ENCODE results near the gene LAMB2. TPM values are rescaled to one million over a fixed set of nuclear protein-coding genes. Genes with fewer than 3 reads are reported as not detected.

The LAMB2 gene
- total RNA-seq, 2 donors from 2014 or later = 0.79 TPM; not detected in 1

DNA sequence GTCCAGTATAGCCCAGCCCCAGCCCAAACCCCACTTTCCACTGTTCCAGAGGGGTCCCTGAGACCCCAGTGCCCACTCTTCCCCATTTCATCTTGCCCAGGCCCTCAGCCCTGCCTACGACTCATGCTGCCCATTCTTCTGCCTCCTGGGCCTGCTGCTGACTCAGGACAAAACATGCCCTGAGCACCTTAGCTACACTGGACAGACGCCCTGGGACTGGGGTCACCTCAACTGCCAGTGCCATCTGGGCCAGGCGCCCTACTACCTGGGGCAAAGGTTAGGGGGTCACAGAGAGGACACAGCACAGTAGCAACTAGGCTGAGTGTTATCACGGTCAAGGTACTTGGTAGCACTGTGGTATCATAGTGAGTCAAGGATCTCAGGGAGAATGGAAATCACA is 2.6 kb upstream of the LAMB2 start:
- Mint-ChIP-seq H3K36me3 (ENCODE audit: low read depth) (no peaks in the 10 kb centered on the region), H3K4me1 (no peaks in the 10 kb centered on the region), H3K4me3 (no peak overlapping the region), H3K9me3 (no peaks in the 10 kb centered on the region), H3K27me3 (peaks cover 15% of the 10 kb centered on the region), H3K27ac (no peak overlapping the region)
- no peak for ATAC-seq (replicated peaks)

GRCh38 chr3:49134471-49135265 is 1.8 kb upstream of the LAMB2 start:
- H3K4me3 Mint-ChIP-seq = no peak overlapping the region
- H3K9me3 Mint-ChIP-seq = no peaks in the 10 kb centered on the region
- H3K27me3 Mint-ChIP-seq = peaks cover 15% of the 10 kb centered on the region
- no peak for ATAC-seq (replicated peaks)
- no peaks in the 10 kb centered on the region for H3K36me3 Mint-ChIP-seq (ENCODE audit: low read depth)
- no peak overlapping the region for H3K27ac Mint-ChIP-seq
- H3K4me1 Mint-ChIP-seq = no peaks in the 10 kb centered on the region

DNA sequence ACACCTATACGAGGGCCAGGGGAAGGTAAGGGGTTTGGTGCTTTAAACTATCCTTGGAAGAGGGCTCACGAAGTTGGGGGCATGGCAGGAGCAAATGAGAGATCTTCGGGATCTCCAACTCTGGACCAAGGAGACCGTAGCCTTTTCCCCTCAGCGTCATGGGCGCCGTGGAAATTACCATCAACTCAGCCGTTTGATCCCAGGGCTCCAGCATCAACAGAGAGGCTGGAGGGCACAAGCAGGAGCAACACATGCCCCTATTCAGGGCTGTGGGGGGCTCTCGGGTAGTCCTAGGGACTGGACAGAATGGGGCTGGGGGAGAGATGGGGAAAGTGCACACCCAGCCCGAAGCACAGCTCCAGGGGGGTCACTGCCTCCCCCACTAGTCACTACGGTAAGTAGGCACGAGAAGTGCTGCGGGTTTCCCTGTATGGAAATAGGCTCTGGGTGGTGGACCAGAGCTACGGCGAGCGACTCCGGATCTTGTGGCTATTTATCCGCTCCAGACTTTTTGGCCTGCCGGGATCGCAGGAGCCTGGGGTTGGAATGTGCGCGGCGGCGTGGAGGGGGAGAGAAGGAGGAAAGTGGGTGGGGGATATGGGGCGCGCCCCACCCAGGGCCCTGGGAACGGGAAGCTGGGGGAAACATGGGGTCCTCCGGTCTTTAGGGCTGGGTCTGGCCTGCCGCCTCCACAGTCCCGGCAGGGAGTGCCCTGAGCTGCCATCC is 539 bp upstream of the LAMB2 start:
- ATAC-seq (replicated peaks) = no peak

DNA sequence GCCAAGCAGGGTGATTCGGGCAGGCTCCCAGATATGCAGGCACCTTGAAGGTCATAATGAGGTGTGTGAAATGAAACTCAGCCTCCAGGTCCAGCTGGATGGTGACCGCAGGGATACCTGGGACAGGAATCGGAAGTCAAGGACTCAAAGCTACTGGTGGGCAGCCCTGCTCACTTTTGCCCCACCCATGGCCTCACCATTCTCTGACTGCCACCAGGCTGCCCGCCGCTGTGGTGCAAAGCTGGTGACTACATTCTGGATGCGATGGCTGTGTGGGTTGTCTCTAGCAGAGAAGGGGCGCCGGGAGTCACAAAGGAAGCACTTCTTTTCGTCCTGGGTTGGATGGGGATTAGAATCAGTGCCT is 795 bp downstream of the LAMB2 start:
- Mint-ChIP-seq H3K4me3 (no peak overlapping the region), H3K27me3 (peaks cover 11% of the 10 kb centered on the region), H3K4me1 (no peaks in the 10 kb centered on the region)

More for the DNA sequence above, 539 bp upstream of the LAMB2 start:
- Mint-ChIP-seq H3K27me3 (peaks cover 15% of the 10 kb centered on the region), H3K36me3 (ENCODE audit: low read depth) (no peaks in the 10 kb centered on the region), H3K9me3 (no peaks in the 10 kb centered on the region), H3K4me3 (no peak overlapping the region), H3K27ac (no peak overlapping the region), H3K4me1 (no peaks in the 10 kb centered on the region)

GRCh38 chr3:49131576-49131975 is 1.3 kb downstream of the LAMB2 start:
- Mint-ChIP-seq H3K36me3 (ENCODE audit: low read depth) (no peaks in the 10 kb centered on the region), H3K4me1 (no peaks in the 10 kb centered on the region), H3K9me3 (no peaks in the 10 kb centered on the region), H3K27ac (no peak overlapping the region), H3K4me3 (no peak overlapping the region), H3K27me3 (peaks cover 11% of the 10 kb centered on the region)
- no peak for ATAC-seq (replicated peaks)

More for the DNA sequence above, 795 bp downstream of the LAMB2 start:
- Mint-ChIP-seq H3K27ac (no peak overlapping the region), H3K9me3 (no peaks in the 10 kb centered on the region), H3K36me3 (ENCODE audit: low read depth) (no peaks in the 10 kb centered on the region)
- ATAC-seq (replicated peaks) = no peak

- Mint-ChIP-seq H3K4me3 (no peak overlapping the region), H3K9me3 (no peaks in the 10 kb centered on the region), H3K36me3 (ENCODE audit: low read depth) (no peaks in the 10 kb centered on the region), H3K4me1 (no peaks in the 10 kb centered on the region), H3K27me3 (peaks cover 11% of the 10 kb centered on the region), H3K27ac (no peak overlapping the region)
- ATAC-seq (replicated peaks) = no peak
Measured at GRCh38 chr3:49131040-49131439, 1.8 kb downstream of the LAMB2 start.

- Mint-ChIP-seq H3K9me3 (no peaks in the 10 kb centered on the region), H3K4me1 (no peaks in the 10 kb centered on the region), H3K27ac (no peak overlapping the region), H3K27me3 (no peaks in the 10 kb centered on the region), H3K4me3 (no peak overlapping the region), H3K36me3 (ENCODE audit: low read depth) (no peaks in the 10 kb centered on the region)
- ATAC-seq (replicated peaks) = no peak
Measured at GRCh38 chr3:49124991-49125670, 7.7 kb downstream of the LAMB2 start.

DNA sequence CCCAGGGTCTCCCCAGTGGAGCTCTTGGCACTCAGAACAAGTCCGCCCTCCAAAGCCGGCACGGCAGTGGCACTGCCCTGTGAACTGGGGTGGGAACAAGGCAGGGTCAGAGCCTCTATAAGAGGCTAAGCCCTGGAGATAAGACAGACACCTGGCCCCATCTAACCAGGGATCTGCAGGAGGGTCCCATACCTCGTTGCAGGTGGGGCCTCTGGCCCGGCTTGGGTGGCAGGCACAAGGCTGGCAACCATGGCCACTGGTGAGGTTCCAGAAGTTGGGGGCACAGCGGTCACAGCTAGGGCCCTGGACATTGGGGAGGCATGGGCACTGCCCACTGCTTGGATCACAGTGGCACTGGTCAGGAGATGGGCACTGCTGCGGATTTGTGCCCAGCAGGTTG is 8.6 kb downstream of the LAMB2 start:
- ATAC-seq (replicated peaks) = no peak
- no peaks in the 10 kb centered on the region for H3K4me1 Mint-ChIP-seq
- H3K27me3 Mint-ChIP-seq = no peaks in the 10 kb centered on the region
- H3K4me3 Mint-ChIP-seq = no peak overlapping the region
- no peaks in the 10 kb centered on the region for H3K9me3 Mint-ChIP-seq
- no peak overlapping the region for H3K27ac Mint-ChIP-seq
- H3K36me3 Mint-ChIP-seq (ENCODE audit: low read depth) = peaks cover under 1% of the 10 kb centered on the region

DNA sequence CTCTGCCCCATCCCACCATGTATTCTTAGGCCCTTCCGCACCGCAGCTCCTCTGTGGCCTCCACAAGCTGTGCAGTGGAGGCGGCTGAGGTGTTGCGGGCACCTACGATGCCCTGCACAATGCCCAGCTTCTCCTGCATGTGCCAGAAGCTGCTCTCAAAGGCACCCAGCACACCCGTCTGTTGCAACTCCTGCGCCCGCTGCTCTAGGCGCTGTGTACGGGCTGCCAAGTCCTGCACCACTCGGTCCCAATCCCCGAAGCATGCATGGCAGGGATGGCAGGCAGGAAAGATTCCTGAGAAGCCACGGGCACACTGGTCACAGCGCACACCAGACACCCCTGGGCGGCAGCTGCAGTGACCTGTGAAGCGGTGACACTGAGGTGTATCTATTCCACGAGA is 9.2 kb downstream of the LAMB2 start:
- H3K27me3 Mint-ChIP-seq = no peaks in the 10 kb centered on the region
- H3K9me3 Mint-ChIP-seq = no peaks in the 10 kb centered on the region
- no peak overlapping the region for H3K4me3 Mint-ChIP-seq
- H3K4me1 Mint-ChIP-seq = no peaks in the 10 kb centered on the region
- ATAC-seq (replicated peaks) = no peak
- no peak overlapping the region for H3K27ac Mint-ChIP-seq
- H3K36me3 Mint-ChIP-seq (ENCODE audit: low read depth) = peaks cover 6% of the 10 kb centered on the region

- Mint-ChIP-seq H3K36me3 (ENCODE audit: low read depth) (peaks cover 13% of the 10 kb centered on the region), H3K27me3 (no peaks in the 10 kb centered on the region), H3K4me3 (no peak overlapping the region), H3K4me1 (no peaks in the 10 kb centered on the region), H3K9me3 (no peaks in the 10 kb centered on the region), H3K27ac (no peak overlapping the region)
- no peak for ATAC-seq (replicated peaks)
Measured at GRCh38 chr3:49122886-49123545, 9.8 kb downstream of the LAMB2 start.

DNA sequence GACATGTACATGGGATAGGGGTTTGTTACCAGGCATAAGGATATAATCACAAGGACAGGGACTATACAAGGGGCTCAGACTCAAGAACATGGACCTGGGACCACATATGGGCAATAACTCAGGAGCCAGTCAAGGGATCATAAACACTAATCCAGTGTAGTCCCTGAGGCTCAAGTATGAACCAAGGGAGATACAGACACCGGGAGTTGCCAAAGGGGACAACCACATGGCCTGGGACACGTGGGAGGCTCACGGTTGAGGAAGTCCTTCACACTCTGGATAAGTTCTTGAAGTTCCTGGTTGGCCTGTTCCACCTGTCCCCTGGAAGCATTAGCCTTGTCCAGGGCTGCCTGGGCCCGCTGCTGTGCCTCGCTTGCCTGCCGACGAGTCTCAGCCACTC is 10.4 kb downstream of the LAMB2 start:
- no peaks in the 10 kb centered on the region for H3K27me3 Mint-ChIP-seq
- H3K4me1 Mint-ChIP-seq = no peaks in the 10 kb centered on the region
- H3K27ac Mint-ChIP-seq = peak overlapping the region; percentile 79
- H3K4me3 Mint-ChIP-seq = peak overlapping the region; percentile 79
- H3K36me3 Mint-ChIP-seq (ENCODE audit: low read depth) = peaks cover 18% of the 10 kb centered on the region
- ATAC-seq (replicated peaks) = no peak
- H3K9me3 Mint-ChIP-seq = no peaks in the 10 kb centered on the region

DNA sequence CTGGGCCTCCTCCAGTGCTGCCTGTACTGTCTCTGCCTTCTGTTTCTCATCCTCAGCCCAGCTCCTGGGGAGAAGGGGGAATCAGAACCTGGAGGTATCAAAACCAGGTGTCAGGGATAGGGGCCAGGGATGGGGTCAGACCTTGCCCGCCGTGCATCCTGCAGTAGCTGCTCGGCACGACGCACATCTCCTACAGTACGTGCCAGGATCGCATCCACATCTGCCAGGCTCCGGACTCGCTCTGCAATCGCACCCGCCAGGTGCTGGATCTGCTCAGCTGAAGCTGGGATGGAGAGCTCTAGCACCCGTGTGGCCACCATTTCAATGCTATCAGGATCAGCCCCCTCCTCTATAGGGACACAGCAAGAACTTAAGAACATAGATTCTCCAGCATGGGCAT is 10.8 kb downstream of the LAMB2 start:
- Mint-ChIP-seq H3K4me3 (peak overlapping the region; percentile 79), H3K27me3 (no peaks in the 10 kb centered on the region), H3K9me3 (no peaks in the 10 kb centered on the region), H3K27ac (peak overlapping the region; percentile 79), H3K4me1 (no peaks in the 10 kb centered on the region), H3K36me3 (ENCODE audit: low read depth) (peaks cover 21% of the 10 kb centered on the region)
- ATAC-seq (replicated peaks) = no peak

DNA sequence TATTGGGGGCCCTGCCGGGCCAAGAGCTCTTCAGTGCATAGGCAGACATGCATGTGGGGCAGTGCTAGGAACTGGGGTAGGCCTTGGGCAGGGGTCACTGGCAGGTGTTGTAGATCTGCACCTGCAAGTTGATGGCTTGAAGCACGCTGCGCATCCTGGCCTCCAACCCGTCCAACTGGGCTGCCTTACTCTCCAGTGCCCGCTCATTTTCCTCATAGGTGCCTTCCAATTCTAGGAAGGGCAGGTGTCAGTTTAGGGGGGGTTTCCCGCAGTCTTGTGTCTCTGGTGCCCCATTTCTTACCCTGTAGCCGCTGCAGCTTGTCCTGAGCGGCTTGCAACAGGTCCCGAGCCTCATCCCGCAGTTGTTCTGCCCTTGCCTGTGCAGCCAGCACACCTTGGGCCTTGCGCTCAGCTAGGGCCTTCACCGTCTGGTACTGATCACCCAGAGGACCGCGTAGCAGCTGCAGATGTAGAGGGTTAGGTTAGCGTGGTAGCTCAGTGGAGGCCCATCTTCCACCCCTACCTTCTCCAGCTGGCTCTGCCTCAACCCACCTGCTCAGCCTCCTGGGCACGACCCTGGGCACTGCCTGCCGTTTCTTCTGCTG is 11.6 kb downstream of the LAMB2 start:
- Mint-ChIP-seq H3K4me3 (peak overlapping the region; percentile 79), H3K27me3 (no peaks in the 10 kb centered on the region), H3K9me3 (no peaks in the 10 kb centered on the region), H3K36me3 (ENCODE audit: low read depth) (peaks cover 26% of the 10 kb centered on the region), H3K4me1 (no peaks in the 10 kb centered on the region), H3K27ac (peak overlapping the region; percentile 79)
- ATAC-seq (replicated peaks) = no peak
